ENCODE measurements around the gene NPIPB4.
"Not testable (repeated sequence)": the region's sequence is repeated elsewhere in the genome, so short reads cannot be mapped to it uniquely, and the experiment has no call there.

The NPIPB4 gene

GRCh38 chr16:21857656-21858055, at the start of gene NPIPB4:
Gene NPIPB4 (minus strand): TSS chr16:21857756. CDS start chr16:21857378, 378 bp downstream.
- not testable (repeated sequence) for DNase-seq

- DNase-seq: not testable (repeated sequence)
These were observed 41.4 kb upstream of the NPIPB4 start for GRCh38 chr16:21898998-21899397.

DNA sequence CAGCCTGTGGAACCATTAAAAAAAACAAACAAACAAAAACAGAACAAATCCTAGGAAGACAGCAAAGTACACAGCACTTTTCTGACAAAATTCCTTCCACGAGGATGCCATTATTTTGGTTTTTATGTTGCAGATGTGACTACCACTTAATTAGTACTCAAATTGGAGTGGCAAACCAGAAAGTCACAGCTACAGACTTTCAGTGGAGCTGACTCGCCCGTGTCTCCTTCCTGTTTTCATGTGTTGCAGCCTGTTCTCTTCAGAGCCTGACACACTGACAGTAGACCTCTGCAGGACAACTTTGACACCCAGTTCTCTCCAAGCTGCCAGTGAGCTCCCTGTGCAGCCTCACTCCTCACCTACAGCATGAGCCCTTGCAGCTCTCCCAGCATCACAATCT, 24.4 kb upstream of the NPIPB4 start:
- DNase-seq: not testable (repeated sequence)

GRCh38 chr16:21837186-21837585, 20.4 kb downstream of the NPIPB4 start:
- not testable (repeated sequence) for DNase-seq

- DNase-seq: not testable (repeated sequence)
These were observed 21.2 kb downstream of the NPIPB4 start for GRCh38 chr16:21836334-21836733.

DNA sequence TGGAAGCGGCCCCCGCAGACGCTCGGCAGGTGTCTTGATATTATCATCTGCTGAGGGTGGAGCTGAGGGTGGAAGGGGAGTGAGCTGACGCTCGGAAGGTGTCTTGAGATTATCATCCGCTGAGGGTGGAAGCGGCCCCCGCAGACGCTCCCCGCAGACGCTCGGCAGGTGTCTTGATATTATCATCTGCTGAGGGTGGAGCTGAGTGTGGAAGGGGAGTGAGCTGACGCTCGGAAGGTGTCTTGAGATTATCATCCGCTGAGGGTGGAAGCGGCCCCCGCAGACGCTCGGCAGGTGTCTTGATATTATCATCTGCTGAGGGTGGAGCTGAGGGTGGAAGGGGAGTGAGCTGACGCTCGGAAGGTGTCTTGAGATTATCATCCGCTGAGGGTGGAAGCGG, 21.8 kb downstream of the NPIPB4 start:
- not testable (repeated sequence) for DNase-seq

DNA sequence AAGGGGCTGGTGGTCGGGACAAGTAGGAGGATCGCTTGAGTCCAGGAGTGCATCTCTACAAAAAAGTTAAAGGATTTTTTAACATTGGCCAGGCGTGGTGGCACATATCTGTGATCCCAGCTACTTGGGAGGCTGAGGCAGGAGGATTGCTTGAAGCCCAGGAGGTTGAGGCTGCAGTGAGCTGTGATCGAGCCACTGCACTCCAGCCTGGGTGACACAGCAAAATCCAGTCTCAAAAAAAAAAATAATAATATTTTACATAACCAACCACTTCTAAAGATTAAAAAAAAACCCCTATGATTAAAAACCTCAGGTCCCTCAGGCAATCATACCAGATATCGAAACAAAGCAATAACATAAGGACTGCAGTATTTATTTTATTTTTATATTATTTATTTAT, 23.3 kb downstream of the NPIPB4 start:
- not testable (repeated sequence) for DNase-seq

DNA sequence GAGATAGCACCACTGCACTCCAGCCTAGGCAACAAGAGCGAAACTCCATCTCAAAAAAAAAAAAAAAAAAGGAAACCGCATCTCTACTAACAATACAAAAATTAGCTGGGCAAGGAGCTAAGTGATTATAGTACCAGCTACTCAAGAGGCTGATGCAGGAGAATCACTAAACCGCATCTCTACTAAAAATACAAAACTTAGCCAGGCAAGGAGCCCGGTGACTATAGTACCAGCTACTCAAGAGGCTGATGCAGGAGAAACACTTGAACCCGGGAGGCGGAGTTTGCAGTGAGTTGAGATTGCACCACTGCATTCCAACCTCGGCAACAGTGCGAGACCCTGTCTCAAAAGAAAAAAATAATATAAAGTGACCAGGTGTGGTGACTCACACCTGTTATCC, 27.6 kb downstream of the NPIPB4 start:
- not testable (repeated sequence) for DNase-seq

DNA sequence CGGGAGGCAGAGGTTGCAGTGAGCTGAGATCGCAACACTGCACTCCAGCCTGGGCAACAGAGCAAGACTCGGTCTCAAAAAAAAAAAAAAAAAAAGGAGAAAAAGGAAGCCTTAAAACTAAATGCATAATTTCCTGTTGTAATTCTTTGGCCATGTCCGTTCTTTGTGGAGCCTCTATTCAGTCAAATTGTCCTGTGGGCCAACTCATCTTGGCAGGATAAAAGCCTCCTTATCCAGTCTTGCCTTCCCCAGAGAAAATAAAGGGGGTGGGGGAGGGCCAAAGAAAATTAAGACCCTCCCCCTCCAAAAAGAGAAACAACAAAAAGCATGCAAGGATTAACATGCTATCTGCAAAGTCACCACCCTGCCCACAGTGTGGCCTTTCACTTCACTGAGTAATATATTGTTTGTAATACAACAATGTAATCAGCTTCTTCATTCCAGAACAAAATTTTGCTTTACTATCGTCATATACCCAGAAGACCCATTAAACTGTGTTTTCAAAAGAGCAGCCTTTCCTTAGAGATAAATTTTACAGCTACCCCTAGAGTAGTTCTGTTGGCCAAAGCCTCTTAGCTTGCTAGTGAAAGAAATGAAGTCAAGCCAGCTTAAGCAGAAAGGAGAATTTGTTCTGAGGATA, 31.4 kb downstream of the NPIPB4 start:
- not testable (repeated sequence) for DNase-seq

- not testable (repeated sequence) for DNase-seq
These were observed 32.0 kb downstream of the NPIPB4 start for GRCh38 chr16:21825526-21825925.

DNA sequence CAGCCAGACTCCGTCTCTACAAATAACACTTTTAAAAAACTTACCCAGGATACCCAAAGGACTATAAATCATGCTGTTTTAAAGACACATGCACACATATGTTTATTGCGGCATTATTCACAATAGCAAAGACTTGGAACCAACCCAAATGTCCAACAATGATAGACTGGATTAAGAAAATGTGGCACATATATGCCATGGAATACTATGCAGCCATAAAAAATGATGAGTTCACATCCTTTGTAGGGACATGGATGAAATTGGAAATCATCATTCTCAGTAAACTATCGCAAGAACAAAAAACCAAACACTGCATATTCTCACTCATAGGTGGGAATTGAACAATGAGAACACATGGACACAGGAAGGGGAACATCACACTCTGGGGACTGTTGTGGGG, 34.3 kb downstream of the NPIPB4 start:
- not testable (repeated sequence) for DNase-seq

DNA sequence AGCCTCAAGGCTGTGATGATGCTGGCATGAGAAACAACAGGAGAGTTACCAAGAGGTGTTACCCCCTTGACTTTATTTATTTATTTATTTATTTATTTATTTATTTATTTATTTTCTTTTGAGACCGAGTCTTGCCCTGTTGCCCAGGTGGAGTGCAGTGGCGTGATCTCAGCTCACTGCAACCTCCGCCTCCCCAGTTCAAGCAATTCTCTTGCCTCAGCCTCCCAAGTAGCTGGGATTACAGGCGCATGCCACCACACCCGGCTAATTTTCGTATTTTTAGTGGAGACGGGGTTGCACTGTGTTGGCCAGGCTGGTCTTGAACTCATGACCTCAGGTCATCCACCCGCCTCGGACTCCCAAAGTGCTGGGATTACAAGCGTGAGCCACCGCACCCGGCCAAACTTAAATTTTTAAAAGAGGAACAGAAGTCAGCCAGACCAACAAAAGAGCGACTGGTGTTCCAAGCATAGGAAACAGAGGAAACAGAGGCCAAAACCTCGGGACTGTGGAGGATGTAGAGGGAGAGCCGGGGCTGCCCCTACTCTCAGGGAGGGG, 36.6 kb downstream of the NPIPB4 start:
- DNase-seq: not testable (repeated sequence)

- DNase-seq: peak; percentile 61
These were observed 37.3 kb downstream of the NPIPB4 start for GRCh38 chr16:21820028-21820907.

GRCh38 chr16:21819617-21820016, 37.9 kb downstream of the NPIPB4 start:
- not testable (repeated sequence) for DNase-seq

DNA sequence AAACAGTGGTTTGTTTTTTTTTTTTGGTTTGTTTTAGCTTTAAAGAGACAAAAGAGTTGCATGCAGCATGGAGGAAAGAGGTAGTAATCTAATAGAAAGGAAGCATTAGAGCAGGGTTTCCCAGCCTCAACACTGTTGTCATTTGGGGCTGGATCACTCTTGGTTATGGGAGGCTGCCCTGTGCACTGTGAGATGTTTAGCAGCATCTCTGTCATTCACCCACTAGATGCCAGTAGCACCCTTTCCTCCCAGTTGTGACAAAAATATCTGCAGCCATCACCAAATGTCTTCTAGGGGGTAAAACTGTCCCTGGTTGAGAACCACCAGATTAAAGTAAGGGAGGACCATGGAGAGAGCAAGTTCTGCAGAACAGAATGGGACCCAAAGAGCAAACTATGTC, 40.5 kb downstream of the NPIPB4 start:
- DNase-seq: not testable (repeated sequence)

DNA sequence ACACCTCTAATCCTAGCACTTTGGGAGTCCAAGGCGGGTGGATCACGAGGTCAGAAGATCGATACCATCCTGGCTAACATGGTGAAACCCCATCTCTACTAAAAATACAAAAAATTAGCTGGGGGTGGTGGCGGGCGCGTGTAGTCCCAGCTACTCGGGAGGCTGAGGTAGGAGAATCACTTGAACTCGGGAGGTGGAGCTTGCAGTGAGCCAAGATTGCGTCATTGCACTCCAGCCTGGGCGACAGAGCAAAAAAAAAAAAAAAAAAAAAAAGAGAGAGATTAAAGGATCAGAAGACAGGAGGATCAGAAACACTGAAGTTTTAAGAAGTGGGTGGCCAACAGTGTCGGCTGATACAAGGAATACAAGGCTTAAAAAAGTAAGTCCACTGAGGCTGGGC, 41.9 kb downstream of the NPIPB4 start:
- not testable (repeated sequence) for DNase-seq

DNA sequence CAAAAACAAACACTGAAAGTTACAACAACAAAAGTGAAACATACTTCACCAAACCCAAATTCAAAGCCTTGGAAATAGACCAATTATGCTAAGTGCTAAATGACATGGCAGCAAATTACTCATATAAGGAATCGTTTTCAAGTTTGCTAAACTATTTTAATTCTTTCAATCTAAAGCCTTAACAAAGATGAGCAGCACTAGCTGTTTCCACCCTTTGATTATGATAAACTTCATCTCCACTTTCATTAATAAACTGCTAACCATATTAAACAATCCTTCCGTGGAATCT, 55.2 kb downstream of the NPIPB4 start:
- DNase-seq: not testable (repeated sequence)

GRCh38 chr16:21801538-21802374, 55.8 kb downstream of the NPIPB4 start:
- DNase-seq: peak; percentile 16

- not testable (repeated sequence) for DNase-seq
These were observed 59.0 kb downstream of the NPIPB4 start for GRCh38 chr16:21798601-21799000.

GRCh38 chr16:21793310-21793709, 64.2 kb downstream of the NPIPB4 start:
- not testable (repeated sequence) for DNase-seq

DNA sequence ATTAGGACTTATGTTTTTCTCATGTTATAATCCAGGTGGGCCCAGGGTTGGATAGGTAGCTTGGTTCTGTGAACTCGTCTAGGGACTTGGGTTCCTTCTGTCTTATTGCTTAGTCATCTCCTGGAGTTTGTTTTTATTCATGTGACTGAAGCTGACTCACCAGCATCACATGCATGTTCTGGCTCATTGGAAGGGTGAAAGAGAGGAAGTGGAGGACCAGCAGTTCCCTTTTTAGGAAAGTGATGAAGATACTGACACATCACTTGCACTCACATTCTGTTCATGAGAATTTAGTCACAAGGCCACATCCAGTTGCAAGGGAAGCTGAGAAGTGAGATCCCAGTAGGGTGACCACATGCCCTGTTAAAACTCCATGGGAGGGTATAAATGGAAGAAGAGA, 67.0 kb downstream of the NPIPB4 start:
- not testable (repeated sequence) for DNase-seq
